Stimulated activated naive CD4-positive, alpha-beta T cell treated with Interleukin-2 at 50 U/mL for 16 hours (primary cell): Measurements from ENCODE around the gene HBM.
"Not testable (repeated sequence)": the region's sequence is repeated elsewhere in the genome, so short reads cannot be mapped to it uniquely, and the experiment has no call there.

Source experiments
- DNase-seq: peaks from one replicate; lab custom pipeline; 2025; lab: John Stamatoyannopoulos, UW

HBM gene

GRCh38 chr16:146646-147045 lies 19.1 kb upstream of the HBM start:
- no peak for DNase-seq

- DNase-seq, result no peak
Measured at GRCh38 chr16:149024-149660, 16.6 kb upstream of the HBM start.

DNA sequence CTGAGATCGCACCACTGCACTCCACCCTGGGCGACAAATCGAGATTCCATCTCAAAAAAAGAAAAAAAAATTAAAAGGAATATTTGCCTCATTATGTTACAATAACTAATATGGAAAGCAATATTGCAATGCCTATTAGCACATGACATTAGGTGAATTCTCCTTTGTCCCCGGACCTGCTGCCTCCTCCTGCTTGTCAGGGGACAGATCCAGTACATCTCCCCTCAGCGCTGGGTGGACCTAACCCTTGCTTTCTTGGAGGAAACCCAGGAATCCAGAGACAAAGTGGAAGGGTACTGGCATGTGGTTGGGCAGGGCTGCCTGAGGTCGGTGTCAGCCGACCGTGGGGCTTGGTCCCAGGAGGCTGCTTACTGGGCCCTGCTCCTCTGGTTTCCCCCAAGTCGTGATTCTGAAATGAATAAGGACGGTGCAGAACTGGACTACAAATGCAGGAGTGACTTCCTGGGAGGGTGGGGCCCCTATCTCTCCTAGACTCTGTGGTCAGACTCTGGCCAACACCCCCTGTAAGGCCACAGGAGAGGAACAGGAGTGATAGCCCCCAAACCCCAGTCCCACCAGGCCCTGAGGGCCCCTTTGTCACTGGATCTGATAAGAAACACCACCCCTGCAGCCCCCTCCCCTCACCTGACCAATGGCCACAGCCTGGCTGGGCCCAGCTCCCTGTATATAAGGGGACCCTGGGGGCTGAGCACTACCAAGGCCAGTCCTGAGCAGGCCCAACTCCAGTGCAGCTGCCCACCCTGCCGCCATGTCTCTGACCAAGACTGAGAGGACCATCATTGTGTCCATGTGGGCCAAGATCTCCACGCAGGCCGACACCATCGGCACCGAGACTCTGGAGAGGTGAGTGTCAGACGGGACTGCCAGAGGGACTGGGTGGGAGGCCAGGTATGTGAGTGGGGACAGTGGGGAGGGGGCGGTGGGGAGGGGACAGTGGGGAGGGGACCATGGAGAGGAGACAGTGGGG lies 13.3 kb upstream of the HBM start, which contains the start of gene HBZ:
HBZ (plus strand) TSS at position 504 of the 988 bp plus-strand sequence; CDS start at position 770, 266 bp downstream.
- no peak for DNase-seq

- DNase-seq, result not testable (repeated sequence)
Measured at GRCh38 chr16:153129-153521, 12.7 kb upstream of the HBM start.

GRCh38 chr16:153550-154216 lies 12.1 kb upstream of the HBM start:
- DNase-seq, result not testable (repeated sequence)

GRCh38 chr16:154217-155030 lies 11.4 kb upstream of the HBM start:
- DNase-seq, result no peak

DNA sequence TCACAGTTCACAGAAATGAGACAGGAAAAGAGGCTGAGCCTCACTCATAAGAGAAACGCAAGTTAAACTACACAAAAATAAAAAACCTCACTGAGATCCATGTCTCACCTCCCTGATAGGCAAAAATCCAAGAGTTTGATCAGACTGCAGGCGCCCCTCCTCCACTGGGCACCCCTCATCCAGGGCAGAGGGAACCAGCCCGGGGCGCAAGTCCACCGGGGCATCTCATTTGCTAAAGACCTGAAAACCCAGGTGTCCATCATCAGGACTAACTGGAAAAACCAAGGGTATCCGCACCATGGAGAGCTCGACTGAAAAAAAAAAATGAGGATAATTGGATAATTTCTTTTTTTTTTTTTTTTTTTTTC lies 10.8 kb upstream of the HBM start:
- DNase-seq, result no peak

DNA sequence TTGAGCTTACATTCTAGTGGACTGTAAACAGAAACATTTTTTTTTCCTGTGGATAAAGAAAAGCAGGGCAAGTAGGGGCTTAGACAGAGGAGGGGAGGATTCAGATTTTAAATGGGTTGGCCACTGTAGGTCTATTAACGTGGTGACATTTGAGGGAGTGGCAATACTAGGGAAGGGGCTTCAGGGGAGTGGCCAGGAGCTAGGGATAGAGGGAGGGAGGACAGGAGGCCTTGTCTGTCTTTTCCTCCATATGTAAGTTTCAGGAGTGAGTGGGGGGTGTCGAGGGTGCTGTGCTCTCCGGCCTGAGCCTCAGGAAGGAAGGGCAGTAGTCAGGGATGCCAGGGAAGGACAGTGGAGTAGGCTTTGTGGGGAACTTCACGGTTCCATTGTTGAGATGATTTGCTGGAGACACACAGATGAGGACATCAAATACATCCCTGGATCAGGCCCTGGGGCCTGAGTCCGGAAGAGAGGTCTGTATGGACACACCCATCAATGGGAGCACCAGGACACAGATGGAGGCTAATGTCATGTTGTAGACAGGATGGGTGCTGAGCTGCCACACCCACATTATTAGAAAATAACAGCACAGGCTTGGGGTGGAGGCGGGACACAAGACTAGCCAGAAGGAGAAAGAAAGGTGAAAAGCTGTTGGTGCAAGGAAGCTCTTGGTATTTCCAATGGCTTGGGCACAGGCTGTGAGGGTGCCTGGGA lies 6.5 kb upstream of the HBM start:
- no peak for DNase-seq

DNA sequence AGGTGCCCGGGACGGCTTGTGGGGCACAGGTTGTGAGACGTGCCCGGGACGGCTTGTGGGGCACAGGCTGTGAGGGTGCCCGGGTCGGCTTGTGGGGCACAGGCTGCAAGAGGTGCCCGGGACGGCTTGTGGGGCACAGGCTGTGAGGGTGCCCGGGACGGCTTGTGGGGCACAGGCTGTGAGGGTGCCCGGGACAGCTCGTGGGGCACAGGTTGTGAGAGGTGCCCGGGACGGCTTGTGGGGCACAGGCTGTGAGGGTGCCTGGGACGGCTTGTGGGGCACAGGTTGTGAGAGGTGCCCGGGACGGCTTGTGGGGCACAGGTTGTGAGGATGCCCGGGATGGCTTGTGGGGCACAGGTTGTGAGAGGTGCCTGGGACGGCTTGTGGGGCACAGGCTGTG lies 5.5 kb upstream of the HBM start:
- not testable (repeated sequence) for DNase-seq

DNA sequence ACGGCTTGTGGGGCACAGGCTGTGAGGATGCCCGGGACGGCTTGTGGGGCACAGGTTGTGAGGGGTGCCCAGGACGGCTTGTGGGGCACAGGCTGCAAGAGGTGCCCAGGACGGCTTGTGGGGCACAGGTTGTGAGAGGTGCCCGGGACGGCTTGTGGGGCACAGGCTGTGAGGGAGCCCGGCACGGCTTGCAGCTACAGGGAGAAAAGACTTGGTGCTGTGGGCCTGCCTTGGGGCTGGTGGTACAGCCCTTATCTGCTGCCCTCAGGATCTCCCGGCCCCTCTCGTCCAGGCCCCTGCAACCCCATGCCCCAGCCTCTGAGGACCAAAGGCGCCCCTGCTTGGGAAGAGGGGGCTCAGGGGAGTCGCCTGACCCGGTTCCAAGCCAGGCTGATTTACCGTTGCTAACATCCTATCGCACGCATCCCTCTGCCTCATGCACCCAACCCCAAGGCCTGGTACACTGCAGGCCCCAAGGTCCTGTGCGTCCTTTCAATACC lies 5.0 kb upstream of the HBM start:
- DNase-seq, result no peak

- no peak for DNase-seq
Measured at GRCh38 chr16:162271-162991, 3.3 kb upstream of the HBM start.

- not testable (repeated sequence) for DNase-seq
Measured at GRCh38 chr16:163139-163538, 2.6 kb upstream of the HBM start.

- DNase-seq, result not testable (repeated sequence)
Measured at GRCh38 chr16:163696-164095, 2.1 kb upstream of the HBM start.

- DNase-seq, result not testable (repeated sequence)
Measured at GRCh38 chr16:164134-164823, 1.5 kb upstream of the HBM start.

DNA sequence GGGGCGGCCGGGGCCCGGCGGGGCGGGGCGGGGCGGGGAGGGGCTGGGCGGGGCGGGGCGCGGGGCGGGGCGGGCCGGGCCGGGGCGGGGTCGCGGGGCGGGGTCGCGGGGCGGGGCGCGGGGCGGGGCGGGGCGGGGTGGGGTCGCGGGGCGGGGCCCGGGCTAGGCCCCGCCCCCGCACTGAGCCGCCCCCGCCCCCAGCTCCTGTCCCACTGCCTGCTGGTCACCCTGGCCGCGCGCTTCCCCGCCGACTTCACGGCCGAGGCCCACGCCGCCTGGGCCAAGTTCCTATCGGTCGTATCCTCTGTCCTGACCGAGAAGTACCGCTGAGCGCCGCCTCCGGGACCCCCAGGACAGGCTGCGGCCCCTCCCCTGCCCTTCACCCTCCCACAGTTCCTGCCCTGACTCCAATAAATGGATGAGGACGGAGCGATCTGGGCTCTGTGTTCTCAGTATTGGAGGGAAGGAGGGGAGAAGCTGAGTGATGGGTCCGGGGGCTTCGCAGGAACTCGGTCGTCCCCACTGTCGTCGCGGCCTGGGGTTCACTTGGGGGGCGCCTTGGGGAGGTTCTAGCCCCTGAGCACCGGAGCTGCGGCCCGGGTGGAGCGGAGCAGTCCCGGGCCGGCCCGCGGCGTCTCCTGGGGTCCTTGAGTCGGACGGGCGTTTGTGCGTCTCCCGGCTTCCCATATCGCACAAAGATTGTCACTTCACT lies 795 bp upstream of the HBM start:
- no peak for DNase-seq

- no peak for DNase-seq
Measured at GRCh38 chr16:166375-167121, 770 bp downstream of the HBM start.

DNA sequence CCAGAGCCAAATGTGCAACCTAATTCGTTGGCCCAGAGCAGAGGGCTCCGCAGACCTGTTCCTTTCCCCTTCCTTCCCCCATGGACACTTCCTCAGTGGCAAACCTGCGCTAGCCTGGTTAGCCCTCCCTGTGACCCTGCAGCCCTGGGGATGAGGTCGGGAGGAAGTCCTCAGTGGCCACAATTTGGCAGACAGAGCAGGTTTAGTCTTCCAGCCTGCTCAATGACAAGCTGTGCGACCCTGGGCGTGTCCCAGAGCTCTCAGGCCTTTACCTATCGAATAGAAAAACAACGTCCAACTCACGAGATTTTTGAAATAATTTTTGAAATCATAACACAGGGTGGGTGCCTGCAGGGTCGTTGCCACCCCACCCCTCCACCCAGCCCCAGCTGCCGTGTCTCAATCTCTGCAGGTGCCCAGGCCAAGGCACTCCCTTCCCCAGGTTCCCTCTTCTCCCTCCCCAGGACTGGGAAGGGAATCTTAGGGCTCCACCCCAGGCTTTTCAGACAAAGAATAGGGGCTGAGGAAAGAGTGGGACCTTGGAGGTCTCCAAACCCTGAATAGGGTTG lies 1.4 kb downstream of the HBM start:
- no peak for DNase-seq

DNA sequence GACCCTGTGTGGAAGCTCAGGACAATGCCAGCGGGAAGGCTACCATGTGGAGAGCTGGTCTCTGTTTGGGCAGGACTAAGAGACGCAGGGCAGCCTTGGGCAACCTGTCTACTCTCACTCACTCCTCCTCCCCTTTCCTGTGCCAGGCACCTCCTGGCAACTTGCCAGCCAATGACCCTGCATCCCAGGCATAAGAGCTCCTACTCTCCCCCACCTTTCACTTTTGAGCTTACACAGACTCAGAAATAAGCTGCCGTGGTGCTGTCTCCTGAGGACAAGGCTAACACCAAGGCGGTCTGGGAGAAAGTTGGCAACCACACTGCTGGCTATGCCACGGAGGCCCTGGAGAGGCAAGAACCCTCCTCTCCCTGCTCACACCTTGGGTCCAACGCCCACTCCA lies 2.6 kb downstream of the HBM start:
- DNase-seq, result no peak
